ENCODE measurements around the gene CACNB3.

The CACNB3 gene

DNA sequence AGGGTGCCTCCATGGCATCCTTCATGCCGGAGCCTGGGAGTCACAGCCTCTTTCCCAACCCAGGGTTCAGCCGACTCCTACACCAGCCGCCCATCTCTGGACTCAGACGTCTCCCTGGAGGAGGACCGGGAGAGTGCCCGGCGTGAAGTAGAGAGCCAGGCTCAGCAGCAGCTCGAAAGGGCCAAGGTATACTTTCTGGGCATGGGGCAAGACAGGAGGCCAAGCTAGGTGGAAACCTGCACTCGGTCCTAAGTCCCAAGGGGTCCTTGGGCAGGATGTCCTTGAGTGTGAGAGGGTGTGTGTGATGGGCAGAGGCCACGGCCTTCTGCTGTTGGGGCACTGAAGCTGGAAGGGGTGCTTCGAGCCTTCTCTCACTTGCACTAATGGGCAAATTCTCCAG is 5.0 kb downstream of the CACNB3 start:
- TF ChIP-seq, protein P1, sequence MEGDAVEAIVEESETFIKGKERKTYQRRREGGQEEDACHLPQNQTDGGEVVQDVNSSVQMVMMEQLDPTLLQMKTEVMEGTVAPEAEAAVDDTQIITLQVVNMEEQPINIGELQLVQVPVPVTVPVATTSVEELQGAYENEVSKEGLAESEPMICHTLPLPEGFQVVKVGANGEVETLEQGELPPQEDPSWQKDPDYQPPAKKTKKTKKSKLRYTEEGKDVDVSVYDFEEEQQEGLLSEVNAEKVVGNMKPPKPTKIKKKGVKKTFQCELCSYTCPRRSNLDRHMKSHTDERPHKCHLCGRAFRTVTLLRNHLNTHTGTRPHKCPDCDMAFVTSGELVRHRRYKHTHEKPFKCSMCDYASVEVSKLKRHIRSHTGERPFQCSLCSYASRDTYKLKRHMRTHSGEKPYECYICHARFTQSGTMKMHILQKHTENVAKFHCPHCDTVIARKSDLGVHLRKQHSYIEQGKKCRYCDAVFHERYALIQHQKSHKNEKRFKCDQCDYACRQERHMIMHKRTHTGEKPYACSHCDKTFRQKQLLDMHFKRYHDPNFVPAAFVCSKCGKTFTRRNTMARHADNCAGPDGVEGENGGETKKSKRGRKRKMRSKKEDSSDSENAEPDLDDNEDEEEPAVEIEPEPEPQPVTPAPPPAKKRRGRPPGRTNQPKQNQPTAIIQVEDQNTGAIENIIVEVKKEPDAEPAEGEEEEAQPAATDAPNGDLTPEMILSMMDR (IDR thresholded peaks at IDR 0.05), result no peak
- Histone ChIP-seq H3K27me3 (peaks cover 53% of the 10 kb centered on the region), H3K4me1 (ENCODE audit: control insufficient read depth in 1 of 2, insufficient read depth in 1 of 2, low read depth in 1 of 2, low read length in 1 of 2) (peaks cover 0 to 5% of the 10 kb centered on the region in 2 experiments), H3K4me3 (ENCODE audit: low read depth in 1 of 2, low read length in 1 of 2) (no peak overlapping the region), H3K9me3 (no peaks in the 10 kb centered on the region), H3K27ac (no peak overlapping the region), H3K36me3 (peaks cover 13% of the 10 kb centered on the region)

- TF ChIP-seq, protein P1 (IDR thresholded peaks at IDR 0.05), result no peak
- H3K9me3 ChIP-seq, result no peaks in the 10 kb centered on the region
- H3K27me3 ChIP-seq, result peaks cover 45% of the 10 kb centered on the region
- no peak overlapping the region for H3K4me3 ChIP-seq (ENCODE audit: low read depth in 1 of 2, low read length in 1 of 2)
- H3K27ac ChIP-seq, result no peak overlapping the region
- peaks cover 22% of the 10 kb centered on the region for H3K36me3 ChIP-seq
- no peaks in the 10 kb centered on the region for H3K4me1 ChIP-seq (ENCODE audit: control insufficient read depth in 1 of 2, insufficient read depth in 1 of 2, low read depth in 1 of 2, low read length in 1 of 2)
Measured at GRCh38 chr12:48824112-48824511, 5.8 kb downstream of the CACNB3 start.

DNA sequence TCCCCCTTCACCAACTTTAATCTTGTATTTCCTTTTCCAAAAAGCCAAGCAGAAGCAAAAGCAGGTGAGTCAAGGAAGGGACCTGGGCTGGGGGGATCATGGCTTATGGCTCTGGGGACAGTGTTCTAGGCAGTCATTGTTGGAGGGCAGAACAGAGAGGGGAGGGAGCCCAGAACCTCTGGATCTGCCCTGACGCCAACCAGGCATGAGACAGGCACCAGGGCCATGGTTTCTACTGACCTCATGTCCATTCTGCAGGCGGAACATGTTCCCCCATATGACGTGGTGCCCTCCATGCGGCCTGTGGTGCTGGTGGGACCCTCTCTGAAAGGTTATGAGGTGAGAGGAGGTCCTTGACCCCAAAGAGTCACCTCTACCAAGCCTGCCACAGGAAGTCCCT is 6.6 kb downstream of the CACNB3 start:
- Histone ChIP-seq H3K4me1 (ENCODE audit: control insufficient read depth in 1 of 2, insufficient read depth in 1 of 2, low read depth in 1 of 2, low read length in 1 of 2) (no peaks in the 10 kb centered on the region), H3K27me3 (peaks cover 37% of the 10 kb centered on the region), H3K36me3 (peaks cover 30% of the 10 kb centered on the region), H3K27ac (no peak overlapping the region), H3K9me3 (no peaks in the 10 kb centered on the region), H3K4me3 (ENCODE audit: low read depth in 1 of 2, low read length in 1 of 2) (no peak overlapping the region)
- TF ChIP-seq, protein P1 (IDR thresholded peaks at IDR 0.05), result no peak

- Histone ChIP-seq H3K27ac (no peak overlapping the region), H3K9me3 (no peaks in the 10 kb centered on the region), H3K4me3 (ENCODE audit: low read depth in 1 of 2, low read length in 1 of 2) (no peak overlapping the region), H3K4me1 (ENCODE audit: control insufficient read depth in 1 of 2, insufficient read depth in 1 of 2, low read depth in 1 of 2, low read length in 1 of 2) (no peaks in the 10 kb centered on the region), H3K27me3 (peaks cover 23% of the 10 kb centered on the region), H3K36me3 (peaks cover 44% of the 10 kb centered on the region)
- TF ChIP-seq, protein P1 (IDR thresholded peaks at IDR 0.05), result no peak
Measured at GRCh38 chr12:48826209-48826855, 8.0 kb downstream of the CACNB3 start.

DNA sequence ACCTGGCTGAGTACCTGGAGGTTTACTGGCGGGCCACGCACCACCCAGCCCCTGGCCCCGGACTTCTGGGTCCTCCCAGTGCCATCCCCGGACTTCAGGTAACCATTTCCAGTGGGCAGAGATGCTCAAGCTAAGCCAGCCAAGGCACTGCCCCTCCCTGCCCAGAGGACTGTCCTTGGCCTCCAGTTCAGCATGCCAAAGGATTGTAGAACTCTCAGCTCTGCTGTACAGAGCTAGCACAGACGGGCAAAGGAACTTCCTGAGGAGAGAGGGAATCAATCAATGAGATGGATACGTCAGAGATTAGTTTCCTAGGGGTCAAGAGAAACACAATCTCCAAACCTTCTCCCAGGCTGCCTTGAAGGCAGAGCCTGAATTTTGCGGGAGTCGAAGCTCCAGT is 8.7 kb downstream of the CACNB3 start:
- Histone ChIP-seq H3K27me3 (peaks cover 16% of the 10 kb centered on the region), H3K36me3 (peaks cover 51% of the 10 kb centered on the region), H3K9me3 (no peaks in the 10 kb centered on the region), H3K4me1 (ENCODE audit: control insufficient read depth in 1 of 2, insufficient read depth in 1 of 2, low read depth in 1 of 2, low read length in 1 of 2) (no peaks in the 10 kb centered on the region), H3K4me3 (ENCODE audit: low read depth in 1 of 2, low read length in 1 of 2) (no peak overlapping the region), H3K27ac (no peak overlapping the region)
- TF ChIP-seq, protein P1 (IDR thresholded peaks at IDR 0.05), result no peak

Measured in neutrophil (primary cell).